CD4-positive, alpha-beta T cell treated with Interleukin-2 at 100 ng/mL for 4 hours (primary cell): ENCODE results near the gene TBCE.
"Not testable (repeated sequence)": the region's sequence is repeated elsewhere in the genome, so short reads cannot be mapped to it uniquely, and the experiment has no call there.

ENCODE experiments used
- DNase-seq: peaks from one replicate; pipeline ENCODE4 v3.0.0-alpha.2; 2020; ENCODE audit warnings: low spot score

The TBCE gene

DNA sequence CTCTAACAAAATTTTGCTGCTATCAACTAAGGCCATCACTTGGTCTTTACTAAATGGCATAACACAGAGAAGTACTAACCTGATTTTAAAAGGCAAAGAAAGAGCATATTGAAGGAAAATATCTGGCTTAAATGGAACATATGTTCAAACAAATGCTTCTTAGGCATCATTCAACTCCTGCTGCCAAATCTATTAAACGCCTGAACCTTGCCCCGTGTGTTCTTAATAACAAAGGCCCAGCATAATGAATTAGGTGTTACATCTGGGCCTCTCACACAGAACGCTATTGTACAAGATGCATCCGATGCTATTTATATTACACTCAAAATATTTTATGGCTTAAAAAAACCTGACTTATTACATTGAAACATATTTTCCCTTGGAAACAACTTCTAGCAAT is 88.6 kb downstream of the TBCE start:
- no peak for DNase-seq

DNA sequence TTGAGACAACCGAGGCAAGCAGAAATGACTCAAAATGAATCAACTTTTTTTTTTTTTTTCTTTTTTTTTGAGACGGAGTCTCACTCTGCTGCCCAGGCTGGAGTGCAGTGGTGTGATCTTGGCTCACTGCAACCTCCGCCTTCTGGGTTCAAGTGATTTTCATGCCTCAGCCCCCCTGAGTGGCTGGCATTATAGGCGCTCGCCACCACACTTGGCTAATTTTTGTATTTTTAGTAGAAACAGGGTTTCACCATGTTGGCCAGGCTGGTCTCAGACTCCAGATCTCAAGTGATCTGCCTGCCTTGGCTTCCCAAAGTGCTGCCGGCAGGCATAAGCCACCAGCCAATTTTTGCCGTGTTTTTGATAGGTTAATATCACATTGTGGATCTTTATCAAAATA is 90.6 kb downstream of the TBCE start:
- DNase-seq = not testable (repeated sequence)

DNA sequence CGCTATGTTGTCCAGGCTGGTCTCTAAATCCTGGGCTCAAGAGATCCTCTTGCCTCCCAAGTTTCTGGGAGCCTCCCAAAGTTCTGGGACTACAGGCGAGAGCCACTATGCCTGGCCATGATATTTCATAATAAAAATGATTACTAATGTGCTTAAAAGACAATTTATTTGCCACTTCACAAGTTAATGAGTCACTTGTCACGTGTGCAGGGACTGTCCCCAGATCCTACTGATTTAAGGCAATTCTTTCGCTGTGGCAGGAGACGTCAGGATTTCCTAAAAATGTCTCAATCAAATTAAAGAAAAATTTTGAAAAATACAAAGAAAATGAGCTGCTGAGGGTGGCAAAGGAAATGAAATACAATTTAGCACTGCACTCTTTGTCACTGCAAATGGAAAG is 93.5 kb downstream of the TBCE start:
- no peak for DNase-seq

DNA sequence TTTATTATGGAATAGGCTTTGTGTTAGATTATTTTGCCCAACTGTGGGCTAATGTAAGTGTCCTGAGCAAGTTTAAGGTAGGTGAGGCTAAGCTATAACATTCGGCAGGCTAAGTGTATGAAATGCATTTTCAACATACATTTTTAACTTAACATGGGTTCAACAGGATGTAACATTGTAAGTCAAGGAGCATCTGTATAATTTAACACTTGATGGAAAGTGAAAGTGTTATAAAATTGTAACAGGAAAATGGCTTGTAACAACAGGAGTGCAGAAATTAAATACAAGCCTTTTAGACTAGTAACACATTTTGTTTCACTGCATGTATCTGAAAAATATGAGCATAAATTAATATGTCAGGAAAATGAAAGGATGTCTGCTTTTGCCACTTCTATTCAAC is 94.7 kb downstream of the TBCE start:
- DNase-seq = no peak

DNA sequence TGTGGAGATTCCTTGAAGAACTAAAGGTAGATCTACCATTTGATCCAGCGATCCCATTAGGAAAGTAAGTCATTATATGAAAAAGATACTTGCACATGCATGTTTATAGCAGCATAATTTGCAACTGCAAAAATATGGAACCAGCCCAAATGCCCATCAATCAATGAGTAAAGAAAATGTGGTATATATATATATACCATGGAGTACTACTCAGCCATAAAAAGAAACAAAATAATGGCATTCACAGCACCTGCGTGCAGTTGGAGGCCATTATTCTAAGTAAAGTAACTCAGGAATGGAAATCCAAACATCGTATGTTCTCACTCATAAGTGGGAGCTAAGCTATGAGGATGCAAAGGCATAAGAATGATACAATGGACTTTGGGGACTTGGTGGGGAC is 95.6 kb downstream of the TBCE start:
- DNase-seq = not testable (repeated sequence)

DNA sequence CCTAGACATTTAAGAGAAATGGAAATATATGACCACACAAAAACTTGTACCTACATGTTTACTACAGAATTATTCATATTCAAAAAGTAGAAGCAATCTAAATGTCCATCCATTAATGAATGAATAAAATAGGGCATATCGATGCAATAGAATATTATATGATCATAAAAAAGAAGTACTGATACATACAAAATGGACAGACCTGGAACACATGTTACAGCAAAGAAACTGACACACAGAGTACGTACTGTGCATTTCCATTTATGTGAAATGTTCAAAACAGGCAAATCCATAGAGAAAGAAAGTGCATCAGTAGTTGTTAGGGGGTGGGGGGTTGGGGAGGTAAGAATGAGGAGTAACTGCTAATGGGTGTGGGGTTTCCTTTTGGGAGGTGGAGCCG is 97.8 kb downstream of the TBCE start:
- no peak for DNase-seq

DNA sequence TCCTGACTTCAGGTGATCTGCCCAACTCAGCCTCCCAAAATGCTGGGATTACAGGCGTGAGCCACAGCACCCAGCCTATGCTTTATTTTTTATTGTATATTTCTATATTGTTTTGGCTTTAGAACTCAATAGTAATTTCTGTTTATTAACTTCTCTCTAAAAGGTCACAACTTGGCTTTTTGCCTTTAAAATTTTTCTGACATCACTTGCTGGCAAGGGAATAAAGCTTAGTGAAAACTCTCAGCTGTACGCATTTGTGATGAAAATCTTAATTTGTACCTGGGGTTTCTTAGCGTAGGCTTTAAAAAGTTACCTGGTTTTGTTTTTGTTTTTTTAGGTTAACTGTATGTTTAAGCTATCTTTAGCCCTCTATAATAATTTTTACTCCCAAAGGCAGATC is 100.8 kb downstream of the TBCE start:
- DNase-seq = no peak

DNA sequence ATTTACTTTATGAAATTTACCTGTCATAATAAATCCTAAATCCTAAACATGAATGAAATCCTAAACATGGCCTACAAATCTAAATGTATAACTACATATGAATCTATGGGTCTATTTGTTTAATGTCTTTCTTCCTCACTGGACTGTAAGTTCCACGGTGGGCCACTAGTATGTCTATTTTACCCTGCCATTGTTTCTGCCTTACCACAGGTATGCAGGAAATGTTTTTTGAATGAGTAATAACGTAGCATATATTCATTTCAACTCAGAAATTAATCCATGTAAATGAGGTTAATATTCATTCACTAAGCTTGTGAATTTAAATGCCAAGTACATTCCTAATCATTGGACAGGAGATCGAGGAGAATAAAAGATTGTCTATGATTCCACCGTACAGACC is 101.7 kb downstream of the TBCE start:
- no peak for DNase-seq

DNA sequence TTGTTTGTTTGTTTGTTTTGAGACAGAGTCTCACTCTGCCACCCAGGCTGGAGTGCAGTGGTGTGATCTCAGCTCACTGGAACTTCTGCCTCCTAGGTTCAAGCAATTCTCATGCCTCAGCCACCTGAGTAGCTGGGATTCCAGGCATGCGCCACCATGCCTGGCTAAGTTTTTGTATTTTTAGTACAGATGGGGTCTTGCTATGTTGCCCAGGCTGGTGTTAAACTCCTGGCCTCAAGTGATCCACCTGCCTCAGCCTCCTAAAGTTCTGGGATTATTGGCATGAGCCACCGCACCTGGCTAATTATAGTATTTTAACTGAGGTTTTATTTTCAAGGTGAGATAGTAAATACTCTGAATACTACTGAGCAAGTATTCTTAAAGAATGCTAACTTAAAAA is 102.7 kb downstream of the TBCE start:
- not testable (repeated sequence) for DNase-seq

DNA sequence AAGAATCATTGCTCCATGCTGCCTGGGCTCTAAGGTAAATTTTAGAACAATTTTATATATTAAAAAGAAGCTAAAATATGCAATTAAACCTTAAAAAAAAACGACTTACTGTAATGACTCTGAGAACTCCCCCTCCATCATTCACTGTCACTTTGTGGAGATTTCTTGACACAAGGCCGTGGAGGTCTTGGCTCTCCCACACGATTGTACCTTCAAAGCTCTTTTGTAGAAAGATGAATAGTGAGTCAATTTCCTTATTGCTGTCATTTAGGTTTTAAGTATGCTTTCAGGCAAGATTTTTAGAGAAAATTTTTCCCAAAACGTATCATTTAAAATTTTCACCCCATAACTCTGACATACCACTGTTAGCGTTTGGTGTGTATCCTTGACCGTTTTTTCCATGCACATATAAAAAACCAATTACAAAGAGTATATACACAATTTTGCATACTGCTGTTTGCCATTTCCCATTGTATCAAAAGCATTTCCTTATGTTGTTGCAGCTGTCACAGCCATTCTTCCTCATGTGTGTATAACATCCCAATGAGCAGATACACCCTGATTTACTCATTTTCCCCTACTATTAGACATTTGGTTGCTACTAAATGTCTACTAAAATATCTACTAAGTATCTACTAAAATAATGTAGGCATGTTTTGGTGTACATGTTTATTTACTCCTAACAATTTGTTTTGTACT is 103.7 kb downstream of the TBCE start:
- DNase-seq = no peak

DNA sequence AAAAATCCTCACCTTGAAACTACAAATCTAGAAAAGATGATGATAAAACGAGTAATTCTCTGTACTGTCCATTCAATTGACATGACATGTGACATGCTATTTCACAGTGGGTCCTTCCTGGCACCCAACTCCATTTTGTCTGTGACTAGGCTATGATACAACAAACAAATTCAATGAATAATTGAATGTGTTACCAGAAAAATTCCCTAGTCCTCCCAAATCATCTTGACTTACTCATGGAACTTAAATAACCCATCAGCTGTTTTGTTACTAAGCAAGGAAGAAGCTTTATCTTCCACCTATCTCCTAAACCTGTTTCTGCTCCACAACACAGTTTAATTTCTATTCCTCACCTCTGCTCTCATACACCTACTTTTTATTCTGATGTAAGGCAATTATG is 106.6 kb downstream of the TBCE start:
- DNase-seq = no peak

DNA sequence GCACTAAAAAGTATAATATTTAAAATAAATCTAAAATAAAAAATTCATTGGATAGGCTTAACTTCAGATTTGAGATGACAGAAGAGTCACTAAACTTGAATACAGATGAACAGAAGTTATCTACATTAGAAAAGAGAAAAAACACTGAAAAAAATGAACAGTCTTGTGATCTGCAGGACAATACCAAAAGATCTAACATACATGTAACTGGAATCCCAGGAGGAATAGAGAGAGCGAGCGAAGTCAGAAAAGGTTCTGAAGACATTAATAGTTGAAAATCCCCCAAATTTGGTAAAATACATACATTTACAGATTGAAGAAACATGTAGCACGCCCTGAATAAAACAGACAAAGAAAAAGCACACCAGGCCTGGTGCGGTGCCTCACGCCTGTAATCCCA is 115.9 kb downstream of the TBCE start:
- no peak for DNase-seq

DNA sequence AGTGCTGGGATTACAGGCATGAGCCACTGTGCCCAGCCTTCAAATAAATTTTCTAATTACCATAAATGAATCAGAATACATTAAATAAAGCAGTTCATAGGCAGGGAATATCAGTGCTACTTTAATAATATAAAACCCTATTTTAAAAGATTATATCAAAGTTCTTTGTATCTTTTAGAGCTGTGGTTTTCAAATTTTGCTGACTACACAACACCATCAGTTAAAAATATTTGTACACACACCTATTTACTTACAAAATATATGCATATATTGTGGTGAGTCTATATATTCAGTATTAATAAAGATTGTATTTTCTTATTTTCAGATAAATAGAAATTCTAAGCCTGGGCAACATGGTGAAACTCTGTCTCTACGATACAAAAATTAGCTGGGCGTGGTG is 118.3 kb downstream of the TBCE start:
- DNase-seq = no peak

DNA sequence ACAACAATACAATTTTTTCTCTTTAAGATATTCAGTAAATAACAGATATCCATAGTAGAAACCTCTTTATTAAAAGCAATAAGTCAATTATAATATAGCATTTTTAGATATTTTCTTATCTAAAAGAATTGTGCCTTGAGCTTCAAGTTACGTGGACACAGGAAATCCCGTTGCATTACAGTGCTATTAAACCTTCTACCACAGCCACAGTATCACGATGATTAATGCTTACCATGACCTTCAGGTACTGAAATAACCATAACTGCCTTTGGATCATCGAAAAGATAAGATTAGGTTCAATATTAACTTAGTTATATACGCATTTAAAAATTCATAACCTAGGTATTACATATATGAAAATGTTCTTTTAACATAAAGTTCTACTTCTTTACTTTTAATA is 119.1 kb downstream of the TBCE start:
- DNase-seq = no peak

DNA sequence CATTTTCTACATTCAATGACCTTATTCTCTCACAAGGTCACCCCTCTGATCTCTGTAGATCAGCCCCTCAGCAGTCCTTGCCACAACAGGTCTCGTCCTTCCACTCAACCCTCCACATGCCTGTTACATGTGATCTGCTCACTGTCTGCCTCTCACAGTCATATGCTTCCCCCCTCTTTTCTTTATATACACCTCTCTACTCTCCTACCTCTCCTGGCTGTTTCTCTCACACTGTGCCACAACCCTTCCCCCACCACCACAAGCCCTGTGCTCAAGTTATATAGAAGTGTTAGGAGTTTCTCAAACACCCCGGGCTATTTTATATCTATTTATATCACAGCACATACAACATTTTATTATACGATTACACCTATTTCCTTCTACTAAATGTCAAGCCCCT is 124.4 kb downstream of the TBCE start:
- DNase-seq = no peak

DNA sequence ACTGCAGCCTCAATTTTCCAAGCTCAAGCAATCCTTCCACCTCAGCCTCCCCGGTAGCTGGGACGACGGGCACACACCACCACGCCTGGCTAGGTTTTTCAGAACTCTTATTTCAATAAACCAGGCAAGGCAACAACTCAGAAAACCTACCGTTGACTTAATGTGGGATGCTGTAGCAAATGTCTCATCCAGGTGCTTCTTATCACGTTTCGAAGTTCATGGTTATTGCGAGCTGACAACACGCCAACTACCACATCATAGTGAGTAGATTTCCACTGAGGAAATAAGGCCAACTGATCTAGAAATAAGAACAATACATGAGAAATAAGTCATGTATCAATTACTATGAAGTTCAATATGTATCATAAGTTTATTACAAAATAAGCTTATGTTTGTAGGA is 127.3 kb downstream of the TBCE start:
- no peak for DNase-seq

DNA sequence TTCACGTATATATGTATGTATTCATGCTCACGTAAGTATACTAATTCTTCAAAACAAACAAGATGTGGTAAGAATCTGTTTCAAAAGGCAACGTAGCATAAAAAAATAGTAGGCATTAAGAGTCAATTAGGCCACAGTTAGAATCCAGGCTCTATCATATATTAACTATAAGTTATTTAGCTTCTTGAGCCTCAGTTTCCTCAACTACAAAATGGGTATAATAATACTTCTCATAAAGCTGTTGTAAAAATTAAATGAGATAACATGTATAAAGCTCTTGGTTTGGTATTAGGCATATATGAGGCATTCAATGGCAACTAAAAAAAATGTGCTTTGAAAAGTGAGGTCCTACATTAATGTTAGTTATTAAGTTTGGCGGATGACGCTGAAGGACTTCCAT is 127.8 kb downstream of the TBCE start:
- no peak for DNase-seq

DNA sequence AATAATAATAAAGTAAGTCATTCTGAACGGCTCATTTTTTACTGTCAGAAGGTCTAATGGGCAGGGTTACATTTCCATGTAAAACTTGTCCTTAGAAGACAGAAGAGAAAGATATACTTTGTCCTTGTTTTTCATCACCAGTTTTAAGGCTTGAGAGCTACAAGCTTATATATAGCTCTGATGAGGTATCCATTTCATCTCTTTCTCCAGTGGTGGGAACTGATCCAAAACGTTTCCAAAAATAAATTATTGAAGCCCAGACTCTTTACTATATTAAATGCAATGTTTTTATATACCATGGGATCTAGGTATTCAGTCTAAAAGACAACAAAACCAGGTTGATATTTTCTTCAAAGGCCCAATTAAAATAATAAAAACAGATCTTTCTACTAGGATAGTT is 128.3 kb downstream of the TBCE start:
- no peak for DNase-seq

DNA sequence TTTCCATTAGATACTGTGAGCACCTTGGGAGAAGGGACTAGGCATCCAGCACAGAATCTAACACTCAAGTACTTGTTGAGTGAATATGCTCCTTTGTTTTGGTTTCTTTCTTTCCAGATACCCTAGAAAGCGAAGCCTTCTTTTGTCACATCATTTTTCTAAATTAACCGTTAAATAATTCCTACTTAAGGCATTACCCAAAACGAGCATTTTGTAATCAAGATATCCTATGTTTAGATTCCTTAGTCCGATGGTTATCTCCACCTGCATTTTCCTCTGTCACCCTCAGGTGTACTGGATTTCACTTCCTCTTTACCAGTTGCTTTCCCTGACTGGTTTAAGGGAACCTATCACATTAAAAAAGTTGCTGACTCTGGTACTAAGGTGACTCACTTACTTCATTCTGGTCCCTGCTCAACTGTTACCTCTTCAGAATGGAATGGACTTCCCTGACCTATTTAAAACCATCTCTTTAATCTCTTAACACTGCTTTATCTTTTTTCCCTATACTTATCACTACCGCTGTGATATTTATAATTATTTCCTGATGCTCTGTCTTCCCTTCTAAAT is 133.8 kb downstream of the TBCE start:
- no peak for DNase-seq
